ENCODE data around the gene HDAC6. TPM values are rescaled to one million over a fixed set of nuclear protein-coding genes. Genes with fewer than 3 reads are reported as not detected.

The HDAC6 gene
- total and polyA plus RNA-seq, 2 of the 13 experiments (the other 11 are each of a cell fraction or from before 2014, with no cell fraction given) = 80.4 to 93.6 TPM

DNA sequence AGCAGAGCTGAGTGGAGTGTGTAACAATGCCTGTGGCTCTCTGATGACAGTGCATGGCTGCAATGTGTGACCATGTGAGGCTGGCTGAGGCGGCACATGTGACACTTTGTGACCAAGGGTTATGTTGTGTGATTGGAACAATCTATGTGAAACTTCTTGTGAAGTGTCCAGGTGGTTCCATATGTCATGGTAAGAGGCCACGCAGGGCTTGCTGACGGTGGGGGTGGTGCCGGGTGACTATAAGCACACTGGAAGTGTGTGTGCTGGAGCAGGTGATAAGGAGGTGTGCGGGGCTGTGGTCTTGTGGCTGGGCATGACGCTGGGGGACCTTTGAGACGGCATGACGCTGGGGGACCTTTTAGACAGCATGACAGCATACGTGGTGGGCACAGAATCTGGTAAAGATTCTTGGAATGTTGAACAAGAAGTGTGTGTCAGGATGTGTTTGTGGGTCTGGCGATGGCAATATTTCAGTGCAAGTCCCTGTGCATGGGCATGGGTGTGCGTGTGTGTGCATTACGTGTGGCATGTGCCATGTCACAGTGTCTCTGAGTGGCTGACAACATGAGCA lies 7.4 kb upstream of the HDAC6 start:
- no peak for DNase-seq (ENCODE audit: low spot score)
- Histone ChIP-seq H3K4me1 (ENCODE audit: insufficient read depth, low read length) (peaks cover 38% of the 10 kb centered on the region), H3K79me2 (ENCODE audit: insufficient read depth, low read length) (no peaks in the 10 kb centered on the region), H3K4me2 (ENCODE audit: low read depth, low read length) (peak overlapping the region; percentile 23; the same call in 1 of the 2 replicates), H2AFZ (ENCODE audit: low read length) (no peak overlapping the region), H3K36me3 (replicated peaks in 1 of 2; ENCODE audit: control insufficient read depth in 1 of 2, insufficient read depth in 2 of 2, low read length in 2 of 2) (no peaks in the 10 kb centered on the region), H3K27me3 (ENCODE audit: control insufficient read depth in 1 of 2, insufficient read depth in 2 of 2, low read length in 2 of 2) (no peaks in the 10 kb centered on the region), H3K9me3 (ENCODE audit: low read length) (no peaks in the 10 kb centered on the region), H3K27ac (ENCODE audit: extremely low read length, insufficient read depth, low read length) (no peak overlapping the region), H3K9ac (ENCODE audit: insufficient read depth, low read depth, low read length) (no peak overlapping the region), H3K4me3 (replicated peaks in 1 of 3; ENCODE audit: insufficient read depth in 1 of 3, low read depth in 2 of 3, low read length in 3 of 3) (no peak overlapping the region), H4K20me1 (ENCODE audit: insufficient read depth, low read length) (no peaks in the 10 kb centered on the region)
- intact Hi-C loops (cut with micrococcal nuclease; ENCODE audit: unreplicated experiment) (no loop called here), in situ Hi-C loops (cut with HindIII; ENCODE audit: extremely low pct_ligation_motif_present, low pct_unique_long_range_greater_than_20kb) (no loop called here)
- ChIA-PET CTCF (ENCODE audit: low intra/inter-chr PET ratio, low total read pairs) (no interaction called here), POLR2A (interaction anchor here (0.9 kb wide), 1 partner anchor 397 kb away, joined by 3 read pairs; no protein-coding TSS in a partner anchor)
- no TSS peak for BruUV-seq (replicated peaks)
- TF ChIP-seq ZNF124 (CRISPR knock-in tag; IDR thresholded peaks at IDR 0.05) = no peak
- TF ChIP-seq ZNF788 (CRISPR knock-in tag; IDR thresholded peaks at IDR 0.05; ENCODE audit: borderline replicate concordance) = no peak
- no peak for TF ChIP-seq ZNF432 (CRISPR knock-in tag; IDR thresholded peaks at IDR 0.05; ENCODE audit: borderline replicate concordance)
- TF ChIP-seq, protein P1, sequence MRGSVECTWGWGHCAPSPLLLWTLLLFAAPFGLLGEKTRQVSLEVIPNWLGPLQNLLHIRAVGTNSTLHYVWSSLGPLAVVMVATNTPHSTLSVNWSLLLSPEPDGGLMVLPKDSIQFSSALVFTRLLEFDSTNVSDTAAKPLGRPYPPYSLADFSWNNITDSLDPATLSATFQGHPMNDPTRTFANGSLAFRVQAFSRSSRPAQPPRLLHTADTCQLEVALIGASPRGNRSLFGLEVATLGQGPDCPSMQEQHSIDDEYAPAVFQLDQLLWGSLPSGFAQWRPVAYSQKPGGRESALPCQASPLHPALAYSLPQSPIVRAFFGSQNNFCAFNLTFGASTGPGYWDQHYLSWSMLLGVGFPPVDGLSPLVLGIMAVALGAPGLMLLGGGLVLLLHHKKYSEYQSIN (CRISPR knock-in tag; IDR thresholded peaks at IDR 0.05; ENCODE audit: borderline replicate concordance) = no peak
- TF ChIP-seq, protein P2, sequence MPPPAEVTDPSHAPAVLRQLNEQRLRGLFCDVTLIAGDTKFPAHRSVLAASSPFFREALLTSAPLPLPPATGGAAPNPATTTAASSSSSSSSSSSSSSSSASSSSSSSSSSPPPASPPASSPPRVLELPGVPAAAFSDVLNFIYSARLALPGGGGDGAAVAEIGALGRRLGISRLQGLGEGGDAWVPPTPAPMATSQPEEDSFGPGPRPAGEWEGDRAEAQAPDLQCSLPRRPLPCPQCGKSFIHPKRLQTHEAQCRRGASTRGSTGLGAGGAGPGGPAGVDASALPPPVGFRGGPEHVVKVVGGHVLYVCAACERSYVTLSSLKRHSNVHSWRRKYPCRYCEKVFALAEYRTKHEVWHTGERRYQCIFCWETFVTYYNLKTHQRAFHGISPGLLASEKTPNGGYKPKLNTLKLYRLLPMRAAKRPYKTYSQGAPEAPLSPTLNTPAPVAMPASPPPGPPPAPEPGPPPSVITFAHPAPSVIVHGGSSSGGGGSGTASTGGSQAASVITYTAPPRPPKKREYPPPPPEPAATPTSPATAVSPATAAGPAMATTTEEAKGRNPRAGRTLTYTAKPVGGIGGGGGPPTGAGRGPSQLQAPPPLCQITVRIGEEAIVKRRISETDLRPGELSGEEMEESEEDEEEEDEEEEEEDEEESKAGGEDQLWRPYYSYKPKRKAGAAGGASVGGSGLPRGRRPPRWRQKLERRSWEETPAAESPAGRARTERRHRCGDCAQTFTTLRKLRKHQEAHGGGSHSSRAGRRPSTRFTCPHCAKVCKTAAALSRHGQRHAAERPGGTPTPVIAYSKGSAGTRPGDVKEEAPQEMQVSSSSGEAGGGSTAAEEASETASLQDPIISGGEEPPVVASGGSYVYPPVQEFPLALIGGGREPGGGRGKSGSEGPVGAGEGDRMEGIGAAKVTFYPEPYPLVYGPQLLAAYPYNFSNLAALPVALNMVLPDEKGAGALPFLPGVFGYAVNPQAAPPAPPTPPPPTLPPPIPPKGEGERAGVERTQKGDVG (CRISPR knock-in tag; IDR thresholded peaks at IDR 0.05; ENCODE audit: borderline replicate concordance) = no peak
- no peak for TF ChIP-seq REXO4 (CRISPR knock-in tag; IDR thresholded peaks at IDR 0.05; ENCODE audit: borderline replicate concordance)
- TF ChIP-seq, protein P3, sequence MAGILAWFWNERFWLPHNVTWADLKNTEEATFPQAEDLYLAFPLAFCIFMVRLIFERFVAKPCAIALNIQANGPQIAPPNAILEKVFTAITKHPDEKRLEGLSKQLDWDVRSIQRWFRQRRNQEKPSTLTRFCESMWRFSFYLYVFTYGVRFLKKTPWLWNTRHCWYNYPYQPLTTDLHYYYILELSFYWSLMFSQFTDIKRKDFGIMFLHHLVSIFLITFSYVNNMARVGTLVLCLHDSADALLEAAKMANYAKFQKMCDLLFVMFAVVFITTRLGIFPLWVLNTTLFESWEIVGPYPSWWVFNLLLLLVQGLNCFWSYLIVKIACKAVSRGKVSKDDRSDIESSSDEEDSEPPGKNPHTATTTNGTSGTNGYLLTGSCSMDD (CRISPR knock-in tag; IDR thresholded peaks at IDR 0.05) = no peak
- TF ChIP-seq ZBTB3 (CRISPR knock-in tag; IDR thresholded peaks at IDR 0.05; ENCODE audit: borderline replicate concordance, low read depth) = no peak
- no peak for TF ChIP-seq ZNF354B (CRISPR knock-in tag; IDR thresholded peaks at IDR 0.05)
- peak; percentile 57 for FAIRE-seq
- WGBS (ENCODE audit: low lambda C conversion rate) = 77% methylated on average over 8 of the region's 12 CpGs
- no peak for ATAC-seq

Data from HepG2 (cell line).